Caki2 (cell line): ENCODE measurements around the gene AP2B1. TPM values are rescaled to one million over a fixed set of nuclear protein-coding genes. Genes with fewer than 3 reads are reported as not detected.
A peak's percentile ranks its signal among the peaks of the same experiment; 100 is the strongest.

ENCODE experiments used
- DNase-seq: peaks from one replicate; pipeline ENCODE4 v3.0.0-alpha.2; 2015; ENCODE audit warnings: low read depth
- in situ Hi-C: cut with HindIII; loops from 2 replicates; pipeline ENCODE4 v1.10.0; 2016; ENCODE audit warnings: low sequenced_read_pairs, low pct_unique_long_range_greater_than_20kb, mixed read lengths
- total RNA-seq: library from RNA; depleted of rRNA; stranded (reverse); fragments of >200 nt; shearing (Covaris generic); gene quantifications from 2 replicates; pipeline ENCODE4 v1.2.3, GENCODE V29; 2014; ENCODE audit warnings: low replicate concordance

The AP2B1 gene
- total RNA-seq, 1 experiment from 2014 or later, result 135 TPM

- in situ Hi-C loops, result no loop called here
- no peak for DNase-seq
Observed at GRCh38 chr17:35731917-35732805, 145.0 kb downstream of the AP2B1 start.

- DNase-seq, result no peak
- in situ Hi-C loops, result no loop called here
Observed at GRCh38 chr17:35732806-35733136, 145.6 kb downstream of the AP2B1 start.

GRCh38 chr17:35733366-35733765, 146.2 kb downstream of the AP2B1 start:
- no peak for DNase-seq
- in situ Hi-C loops, result no loop called here

GRCh38 chr17:35734396-35734795, 147.3 kb downstream of the AP2B1 start:
- no peak for DNase-seq
- in situ Hi-C loops, result no loop called here

- DNase-seq, result no peak
- in situ Hi-C loops, result no loop called here
Observed at GRCh38 chr17:35735036-35735805, 148.1 kb downstream of the AP2B1 start.

GRCh38 chr17:35736236-35736635, 149.1 kb downstream of the AP2B1 start:
- DNase-seq, result no peak

GRCh38 chr17:35738519-35739133, 151.5 kb downstream of the AP2B1 start:
- in situ Hi-C loops, result no loop called here
- no peak for DNase-seq

More at GRCh38 chr17:35736236-35736635, 149.1 kb downstream of the AP2B1 start:
- in situ Hi-C loops, result no loop called here

GRCh38 chr17:35740216-35740615, 153.1 kb downstream of the AP2B1 start:
- in situ Hi-C loops, result no loop called here
- DNase-seq, result no peak

GRCh38 chr17:35740997-35741931, 154.1 kb downstream of the AP2B1 start:
- in situ Hi-C loops, result no loop called here
- DNase-seq, result no peak

GRCh38 chr17:35742496-35742895, 155.4 kb downstream of the AP2B1 start:
- DNase-seq, result no peak
- in situ Hi-C loops, result no loop called here

GRCh38 chr17:35742896-35743477, 155.9 kb downstream of the AP2B1 start:
- no peak for DNase-seq
- in situ Hi-C loops, result no loop called here

GRCh38 chr17:35743626-35744328, 156.7 kb downstream of the AP2B1 start:
- in situ Hi-C loops, result no loop called here
- peak; percentile 36 for DNase-seq

GRCh38 chr17:35744830-35745229, 157.7 kb downstream of the AP2B1 start:
- no peak for DNase-seq

GRCh38 chr17:35745246-35745645, 158.1 kb downstream of the AP2B1 start:
- no peak for DNase-seq
- in situ Hi-C loops, result no loop called here

More at GRCh38 chr17:35744830-35745229, 157.7 kb downstream of the AP2B1 start:
- in situ Hi-C loops, result no loop called here

GRCh38 chr17:35745749-35746320, 158.7 kb downstream of the AP2B1 start:
- no peak for DNase-seq
- in situ Hi-C loops, result no loop called here

- peak; percentile 45 for DNase-seq
- in situ Hi-C loops, result no loop called here
Observed at GRCh38 chr17:35747540-35748017, 160.5 kb downstream of the AP2B1 start.
